Measurements from ENCODE around the gene CCDC149.

CCDC149 gene

DNA sequence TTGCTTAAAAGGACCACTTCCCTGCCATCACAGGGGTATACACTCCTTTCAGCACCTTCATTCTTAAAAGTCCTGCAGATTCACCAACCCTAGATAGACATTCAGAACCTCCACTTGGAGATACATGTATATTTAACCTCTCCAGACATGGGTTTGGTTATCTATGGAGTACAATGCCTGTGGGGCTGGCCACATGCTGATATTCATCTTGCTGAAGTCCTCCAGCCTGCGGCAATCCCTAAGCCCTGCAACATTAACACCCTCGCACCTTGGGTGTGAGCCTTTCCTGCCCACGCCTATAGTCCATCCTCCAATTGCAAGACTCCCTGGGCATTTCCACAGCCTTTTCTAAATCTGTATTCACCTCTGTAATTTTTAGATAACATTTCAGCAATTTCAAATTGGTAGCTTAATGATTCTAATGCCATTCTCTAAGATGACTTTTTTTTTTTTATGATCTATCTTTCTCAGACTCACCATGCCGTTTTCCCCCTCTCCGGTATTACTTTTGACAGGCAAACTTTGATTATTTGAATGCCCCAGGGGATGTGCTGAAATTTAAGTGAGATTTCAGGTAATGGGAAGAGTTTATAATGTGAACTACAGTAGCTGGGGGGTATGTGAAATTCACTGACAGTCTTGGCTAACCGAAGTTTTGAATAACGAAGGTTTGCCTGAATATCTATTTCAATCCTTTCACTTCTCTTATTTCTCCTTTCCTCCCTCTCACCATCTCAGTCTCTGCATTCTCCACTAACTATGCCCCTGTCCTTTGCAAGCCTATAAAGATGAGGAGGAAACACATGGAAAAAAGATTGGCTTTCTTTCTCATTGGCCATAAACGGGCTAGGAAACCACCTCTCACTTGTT, 24.1 kb downstream of the CCDC149 start:
- TF ChIP-seq POLR2AphosphoS5 (IDR thresholded peaks at IDR 0.05; ENCODE audit: low read depth, low read length), result no peak
- TF ChIP-seq, protein P1, sequence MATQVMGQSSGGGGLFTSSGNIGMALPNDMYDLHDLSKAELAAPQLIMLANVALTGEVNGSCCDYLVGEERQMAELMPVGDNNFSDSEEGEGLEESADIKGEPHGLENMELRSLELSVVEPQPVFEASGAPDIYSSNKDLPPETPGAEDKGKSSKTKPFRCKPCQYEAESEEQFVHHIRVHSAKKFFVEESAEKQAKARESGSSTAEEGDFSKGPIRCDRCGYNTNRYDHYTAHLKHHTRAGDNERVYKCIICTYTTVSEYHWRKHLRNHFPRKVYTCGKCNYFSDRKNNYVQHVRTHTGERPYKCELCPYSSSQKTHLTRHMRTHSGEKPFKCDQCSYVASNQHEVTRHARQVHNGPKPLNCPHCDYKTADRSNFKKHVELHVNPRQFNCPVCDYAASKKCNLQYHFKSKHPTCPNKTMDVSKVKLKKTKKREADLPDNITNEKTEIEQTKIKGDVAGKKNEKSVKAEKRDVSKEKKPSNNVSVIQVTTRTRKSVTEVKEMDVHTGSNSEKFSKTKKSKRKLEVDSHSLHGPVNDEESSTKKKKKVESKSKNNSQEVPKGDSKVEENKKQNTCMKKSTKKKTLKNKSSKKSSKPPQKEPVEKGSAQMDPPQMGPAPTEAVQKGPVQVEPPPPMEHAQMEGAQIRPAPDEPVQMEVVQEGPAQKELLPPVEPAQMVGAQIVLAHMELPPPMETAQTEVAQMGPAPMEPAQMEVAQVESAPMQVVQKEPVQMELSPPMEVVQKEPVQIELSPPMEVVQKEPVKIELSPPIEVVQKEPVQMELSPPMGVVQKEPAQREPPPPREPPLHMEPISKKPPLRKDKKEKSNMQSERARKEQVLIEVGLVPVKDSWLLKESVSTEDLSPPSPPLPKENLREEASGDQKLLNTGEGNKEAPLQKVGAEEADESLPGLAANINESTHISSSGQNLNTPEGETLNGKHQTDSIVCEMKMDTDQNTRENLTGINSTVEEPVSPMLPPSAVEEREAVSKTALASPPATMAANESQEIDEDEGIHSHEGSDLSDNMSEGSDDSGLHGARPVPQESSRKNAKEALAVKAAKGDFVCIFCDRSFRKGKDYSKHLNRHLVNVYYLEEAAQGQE (IDR thresholded peaks at IDR 0.05; ENCODE audit: insufficient read depth in 1 of 2, low read depth in 2 of 2, low read length in 2 of 2), result no peak
- TF ChIP-seq FOXP2 (optimal IDR thresholded peaks at IDR 0.05; ENCODE audit: borderline replicate concordance, extremely low read depth, extremely low read length, insufficient read depth), result no peak
- no peak for TF ChIP-seq TAF1 (IDR thresholded peaks at IDR 0.05; ENCODE audit: borderline replicate concordance, insufficient read depth, low read length)
- TF ChIP-seq SIN3A (IDR thresholded peaks at IDR 0.05; ENCODE audit: borderline replicate concordance, insufficient read depth, low read length), result no peak

DNA sequence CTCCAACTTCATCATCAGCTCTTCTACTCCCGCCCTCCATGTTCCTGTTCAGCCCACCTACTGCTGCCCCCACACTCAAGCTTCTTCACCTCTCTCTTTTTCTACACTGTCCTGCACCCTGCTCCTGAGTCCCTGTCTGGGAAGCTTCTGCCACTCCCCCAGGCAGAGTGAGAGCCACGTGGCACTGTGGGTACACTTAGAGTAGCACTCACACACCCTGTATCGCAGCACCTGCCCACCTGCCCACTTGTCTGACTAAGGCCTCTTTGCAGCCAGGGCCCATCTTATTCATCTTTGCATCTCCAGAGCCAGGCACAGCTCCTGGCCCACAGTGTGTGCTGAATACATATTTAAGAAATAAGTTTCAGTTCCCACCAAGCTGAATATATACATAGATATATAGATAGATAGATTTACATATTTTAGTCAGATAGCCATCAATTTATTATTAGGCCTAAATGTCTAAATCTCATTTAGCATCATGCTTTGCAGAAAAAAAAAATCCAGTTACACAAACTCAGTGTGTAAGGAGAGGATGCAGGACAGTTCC, 24.9 kb downstream of the CCDC149 start:
- TF ChIP-seq SIN3A (IDR thresholded peaks at IDR 0.05; ENCODE audit: borderline replicate concordance, insufficient read depth, low read length) (no peak), POLR2AphosphoS5 (IDR thresholded peaks at IDR 0.05; ENCODE audit: low read depth, low read length) (no peak), TAF1 (IDR thresholded peaks at IDR 0.05; ENCODE audit: borderline replicate concordance, insufficient read depth, low read length) (no peak), FOXP2 (optimal IDR thresholded peaks at IDR 0.05; ENCODE audit: borderline replicate concordance, extremely low read depth, extremely low read length, insufficient read depth) (no peak)
- TF ChIP-seq, protein P1 (IDR thresholded peaks at IDR 0.05; ENCODE audit: insufficient read depth in 1 of 2, low read depth in 2 of 2, low read length in 2 of 2), result no peak

DNA sequence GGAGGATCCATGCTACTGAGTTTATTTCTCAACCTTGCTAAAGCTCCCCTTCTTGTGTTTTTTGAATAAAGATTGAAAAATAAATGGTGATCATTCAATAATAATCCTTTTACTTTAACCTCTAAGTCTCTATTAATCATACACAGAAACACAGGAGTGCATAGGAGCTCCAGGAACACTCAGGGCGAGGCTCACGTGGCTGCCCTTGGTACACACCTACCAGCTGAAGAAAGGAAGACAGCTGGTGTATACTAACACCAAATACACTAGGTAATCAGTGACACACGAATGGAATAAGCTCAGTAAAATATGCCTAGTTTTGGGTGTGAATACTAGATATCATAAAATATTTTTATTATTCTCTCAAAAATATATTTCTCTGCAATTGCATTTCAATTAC, 26.2 kb downstream of the CCDC149 start:
- TF ChIP-seq, protein P1 (IDR thresholded peaks at IDR 0.05; ENCODE audit: insufficient read depth in 1 of 2, low read depth in 2 of 2, low read length in 2 of 2), result no peak
- TF ChIP-seq TAF1 (IDR thresholded peaks at IDR 0.05; ENCODE audit: borderline replicate concordance, insufficient read depth, low read length) (no peak), FOXP2 (optimal IDR thresholded peaks at IDR 0.05; ENCODE audit: borderline replicate concordance, extremely low read depth, extremely low read length, insufficient read depth) (no peak), SIN3A (IDR thresholded peaks at IDR 0.05; ENCODE audit: borderline replicate concordance, insufficient read depth, low read length) (no peak), POLR2AphosphoS5 (IDR thresholded peaks at IDR 0.05; ENCODE audit: low read depth, low read length) (no peak)

DNA sequence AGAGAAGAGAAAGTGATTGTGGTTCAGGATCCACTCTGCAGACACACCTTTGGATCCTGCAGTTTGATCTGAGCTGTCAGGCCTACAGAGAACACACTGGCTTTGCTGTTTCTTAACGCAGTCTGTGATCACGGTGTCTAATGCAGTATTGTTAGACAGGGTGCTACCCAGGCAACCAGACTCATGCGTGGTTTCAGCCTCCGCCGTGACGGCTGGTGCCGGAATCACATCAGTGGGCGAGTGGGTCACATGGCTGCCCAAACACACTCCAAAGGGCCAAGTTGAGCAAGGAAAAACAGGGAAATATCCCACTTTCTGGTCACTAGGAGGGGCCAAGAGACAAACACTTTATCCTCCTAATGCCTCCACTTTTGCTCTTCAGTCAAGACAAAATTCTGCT, 27.5 kb downstream of the CCDC149 start:
- no peak for TF ChIP-seq SIN3A (IDR thresholded peaks at IDR 0.05; ENCODE audit: borderline replicate concordance, insufficient read depth, low read length)
- TF ChIP-seq TAF1 (IDR thresholded peaks at IDR 0.05; ENCODE audit: borderline replicate concordance, insufficient read depth, low read length), result no peak
- TF ChIP-seq, protein P1 (IDR thresholded peaks at IDR 0.05; ENCODE audit: insufficient read depth in 1 of 2, low read depth in 2 of 2, low read length in 2 of 2), result no peak
- TF ChIP-seq FOXP2 (optimal IDR thresholded peaks at IDR 0.05; ENCODE audit: borderline replicate concordance, extremely low read depth, extremely low read length, insufficient read depth), result no peak
- no peak for TF ChIP-seq POLR2AphosphoS5 (IDR thresholded peaks at IDR 0.05; ENCODE audit: low read depth, low read length)
